H1 (cell line): Measurements from ENCODE around the gene NARS2. TPM values are rescaled to one million over a fixed set of nuclear protein-coding genes. Genes with fewer than 3 reads are reported as not detected.

Experiments
- CTCF ChIA-PET: fragments of 300-600 bp; sonication (Branson Sonifier 250); formaldehyde crosslinking; loops from one replicate; lab custom pipeline; 2021; ENCODE audit not compliant: partially characterized antibody; lab: Charles Lee
- POLR2A ChIA-PET: fragments of 300-600 bp; sonication (Branson Sonifier 250); formaldehyde crosslinking; loops from one replicate; lab custom pipeline; 2021; ENCODE audit warnings: inconsistent platforms; ENCODE audit not compliant: partially characterized antibody; lab: Charles Lee
- DNase-seq, 2 experiments: peaks; one replicate each; pipeline versions ENCODE4 v3.0.0 to v3.0.0-alpha.2; 2010 to 2022; ENCODE audit warnings: low spot score in 2 of 2, low read depth in 1 of 2, mixed read lengths in 1 of 2
- FAIRE-seq: peaks from 2 replicates; lab custom pipeline; 2011; peaks lifted over from hg19 to GRCh38; lab: Jason Lieb, UNC
- H2AFZ ChIP-seq: 2 replicates; pipeline ENCODE4 v1.8.1; 2012; ENCODE audit warnings: low read length, inconsistent platforms
- H2AK5ac ChIP-seq: 2 replicates; pipeline ENCODE4 v1.6.1; 2013; ENCODE audit warnings: low read depth, low read length
- H2BK120ac ChIP-seq: replicated peaks from 2 replicates; pipeline ENCODE3; 2013; ENCODE audit warnings: low read depth, low read length, inconsistent platforms
- H2BK12ac ChIP-seq: 2 replicates; pipeline ENCODE4 v1.6.1; 2013; ENCODE audit warnings: low read depth, low read length
- H2BK15ac ChIP-seq: 2 replicates; pipeline ENCODE4 v1.6.1; 2013; ENCODE audit warnings: low read length
- H2BK20ac ChIP-seq: 2 replicates; pipeline ENCODE4 v1.6.1; 2013; ENCODE audit warnings: low read length
- H2BK5ac ChIP-seq: 2 replicates; pipeline ENCODE4 v1.6.1; 2013; ENCODE audit warnings: low read depth, low read length
- H3K14ac ChIP-seq: 2 replicates; pipeline ENCODE4 v1.6.1; 2013; ENCODE audit warnings: inconsistent platforms; ENCODE audit not compliant: insufficient read length
- H3K18ac ChIP-seq: 2 replicates; pipeline ENCODE4 v1.6.1; 2013; ENCODE audit warnings: low read length; ENCODE audit errors: extremely low read depth
- H3K23ac ChIP-seq: 2 replicates; pipeline ENCODE4 v1.6.1; 2013; ENCODE audit warnings: inconsistent platforms; ENCODE audit not compliant: insufficient read length
- H3K23me2 ChIP-seq: 2 replicates; pipeline ENCODE4 v1.6.1; 2013; ENCODE audit warnings: low read depth, low read length
- H3K27ac ChIP-seq: 2 replicates; pipeline ENCODE4 v1.6.1; 2011; ENCODE audit warnings: low read depth, low read length, inconsistent platforms
- H3K27me3 ChIP-seq, 4 experiments: replicated peaks in 1 of 4; 1 replicate in 1 of 4; 2 replicates in 3 of 4; pipeline versions ENCODE4 v1.6.1 to v1.8.1; 2011 to 2013; ENCODE audit warnings: low read length in 3 of 4, mild to moderate bottlenecking in 3 of 4, inconsistent platforms in 2 of 4, mixed read lengths in 2 of 4, moderate library complexity in 1 of 4; ENCODE audit not compliant: control insufficient read depth in 3 of 4, insufficient read depth in 3 of 4; ENCODE audit errors: extremely low read depth in 1 of 4
- H3K36me3 ChIP-seq, 4 experiments: 2 replicates each; pipeline versions ENCODE4 v1.6.1 to v1.8.1; 2011 to 2013; ENCODE audit warnings: mild to moderate bottlenecking in 4 of 4, low read length in 3 of 4, moderate library complexity in 2 of 4, control low read depth in 1 of 4, inconsistent platforms in 1 of 4; ENCODE audit not compliant: insufficient read depth in 4 of 4, control insufficient read depth in 2 of 4
- H3K4ac ChIP-seq: replicated peaks from 2 replicates; pipeline ENCODE3; 2013; ENCODE audit warnings: low read length, low read depth, mixed read lengths, inconsistent platforms; ENCODE audit not compliant: insufficient read length
- H3K4me1 ChIP-seq, 4 experiments: replicated peaks in 1 of 4; 1 replicate in 1 of 4; 2 replicates in 3 of 4; pipeline versions ENCODE4 v1.6.1 to v1.8.1; 2011 to 2013; ENCODE audit warnings: low read length in 3 of 4, inconsistent platforms in 2 of 4, mixed read lengths in 1 of 4; ENCODE audit not compliant: insufficient read depth in 4 of 4, control insufficient read depth in 3 of 4
- H3K4me2 ChIP-seq, 2 experiments: 2 replicates each; pipeline versions ENCODE4 v1.6.1 to v1.8.1; 2011 to 2013; ENCODE audit warnings: low read depth in 2 of 2, low read length in 2 of 2, control low read depth in 1 of 2, inconsistent platforms in 1 of 2, mild to moderate bottlenecking in 1 of 2; ENCODE audit not compliant: insufficient read depth in 1 of 2
- H3K4me3 ChIP-seq, 4 experiments: fragments of 200-600, 300-600 bp in 1 of 4; sonication (generic), shearing (Covaris generic), sonication (Bioruptor Twin) in 1 of 4; 2 replicates each; pipeline versions ENCODE4 v1.5.1 to v1.8.1; 2011 to 2016; ENCODE audit warnings: low read length in 4 of 4, low read depth in 3 of 4, control low read depth in 2 of 4, inconsistent platforms in 2 of 4, mild to moderate bottlenecking in 2 of 4, mixed read lengths in 1 of 4, moderate library complexity in 1 of 4; ENCODE audit not compliant: insufficient read depth in 2 of 4; ENCODE audit errors: extremely low read depth in 1 of 4
- H3K56ac ChIP-seq: replicated peaks from 2 replicates; pipeline ENCODE3; 2013; ENCODE audit warnings: low read depth, mild to moderate bottlenecking, mixed read lengths, low read length, inconsistent platforms; ENCODE audit not compliant: insufficient read length
- H3K79me1 ChIP-seq: 2 replicates; pipeline ENCODE4 v1.6.1; 2013; ENCODE audit warnings: low read depth, low read length, control low read depth
- H3K79me2 ChIP-seq, 2 experiments: 2 replicates each; pipeline versions ENCODE4 v1.6.1 to v1.8.1; 2012 to 2013; ENCODE audit warnings: low read length in 2 of 2, mild to moderate bottlenecking in 2 of 2, inconsistent platforms in 1 of 2; ENCODE audit not compliant: insufficient read depth in 2 of 2, control insufficient read depth in 1 of 2
- H3K9ac ChIP-seq, 4 experiments: replicated peaks in 1 of 4; 1 replicate in 1 of 4; 2 replicates in 3 of 4; pipeline versions ENCODE4 v1.6.1 to v1.8.1; 2011 to 2013; ENCODE audit warnings: low read depth in 3 of 4, low read length in 3 of 4, control low read depth in 2 of 4, mild to moderate bottlenecking in 2 of 4, moderate library complexity in 2 of 4, inconsistent platforms in 1 of 4; ENCODE audit errors: extremely low read depth in 1 of 4
- H3K9me3 ChIP-seq, 2 experiments: 2 replicates each; pipeline versions ENCODE4 v1.6.1 to v1.8.1; 2012 to 2013; ENCODE audit warnings: mild to moderate bottlenecking in 2 of 2, moderate library complexity in 2 of 2, control low read depth in 1 of 2, inconsistent platforms in 1 of 2, low read depth in 1 of 2, low read length in 1 of 2, mixed read lengths in 1 of 2; ENCODE audit not compliant: insufficient read depth in 2 of 2
- H4K20me1 ChIP-seq, 2 experiments: replicated peaks in 1 of 2; 2 replicates each; pipeline versions ENCODE3 to v1.8.1; 2011 to 2013; ENCODE audit warnings: inconsistent platforms in 2 of 2, low read length in 2 of 2, mild to moderate bottlenecking in 1 of 2; ENCODE audit not compliant: insufficient read depth in 2 of 2, control insufficient read depth in 1 of 2
- H4K5ac ChIP-seq: 2 replicates; pipeline ENCODE4 v1.6.1; 2013; ENCODE audit warnings: low read length, low read depth, mixed read lengths, inconsistent platforms; ENCODE audit not compliant: insufficient read length
- H4K8ac ChIP-seq: 2 replicates; pipeline ENCODE4 v1.8.0; 2013; ENCODE audit warnings: mild to moderate bottlenecking, moderate library complexity, low read length, inconsistent platforms; ENCODE audit not compliant: insufficient read depth; ENCODE audit errors: extremely low read depth
- H4K91ac ChIP-seq: replicated peaks from 2 replicates; pipeline ENCODE3; 2013; ENCODE audit warnings: low read length, mixed read lengths, inconsistent platforms; ENCODE audit not compliant: insufficient read length
- E2F6 ChIP-seq: IDR thresholded peaks from 2 replicates; pipeline ENCODE4 v1.6.1; 2012; ENCODE audit warnings: inconsistent platforms
- HDAC6 ChIP-seq: IDR thresholded peaks from one replicate; pipeline ENCODE4 v1.7.1; 2012; ENCODE audit warnings: low read depth, mild to moderate bottlenecking, inconsistent platforms, low read length, moderate library complexity
- RAD21 ChIP-seq, 2 experiments: IDR thresholded peaks in 1 of 2; conservative IDR thresholded peaks in 1 of 2; 2 replicates each; pipeline ENCODE4 v1.6.1; 2011; ENCODE audit warnings: low read depth in 2 of 2, low read length in 2 of 2, improper control_type of control experiment in 1 of 2, inconsistent platforms in 1 of 2, mild to moderate bottlenecking in 1 of 2, moderate library complexity in 1 of 2
- WGBS, 2 experiments: shearing (Covaris generic) in 1 of 2; methylation state at CpG; one replicate each; pipeline versions ENCODE4 v1.1.6 to v1.1.7; 2013 to 2015; ENCODE audit warnings: low lambda C conversion rate in 2 of 2, mixed read lengths in 2 of 2, inconsistent platforms in 1 of 2, low coverage in 1 of 2, missing lambda C conversion rate in 1 of 2; ENCODE audit not compliant: insufficient replicate concordance in 2 of 2, insufficient coverage in 1 of 2, insufficient read length in 1 of 2; ENCODE audit errors: extremely low coverage in 1 of 2, missing lambda C conversion rate in 1 of 2; 5-methylcytosine and 5-hydroxymethylcytosine counted together
- polyA plus RNA-seq, 7 experiments: library from polyadenylated mRNA; depleted of rRNA in 3 of 7; stranded (reverse) in 5 of 7; unstranded in 2 of 7; fragments of >200 nt in 5 of 7; fragments of 200-250 nt in 2 of 7; gene quantifications; 1 replicate in 5 of 7; 2 replicates in 1 of 7; 4 replicates in 1 of 7; pipeline versions ENCODE4 v1.2.1 to v1.2.3, GENCODE V29; 2011 to 2013; ENCODE audit warnings: missing spikeins in 2 of 7, mixed read lengths in 2 of 7
- total RNA-seq: library from RNA; stranded (reverse); fragmentation: NEBNext Ultra II Directional; extraction: Animal tissue kit (Norgen Biotek cat#: 25700); gene quantifications from 2 replicates; pipeline ENCODE4 v1.2.1, GENCODE V29; 2021
- TF ChIP-seq, protein P1 (sequence below): IDR thresholded peaks from 2 replicates; pipeline ENCODE4 v1.6.1; 2012; ENCODE audit warnings: low read length, inconsistent platforms

Gene NARS2
- total and polyA plus RNA-seq, 2 of the 8 experiments (the other 6 are each of a cell fraction or from before 2014, with no cell fraction given): 26.2 to 51.6 TPM

GRCh38 chr11:78399136-78399535, 175.5 kb downstream of the NARS2 start:
- Histone ChIP-seq H3K27ac (no peak overlapping the region), H2BK5ac (no peak overlapping the region), H3K56ac (no peak overlapping the region), H2AFZ (no peak overlapping the region), H3K36me3 (no peaks in the 10 kb centered on the region), H2AK5ac (no peak overlapping the region), H3K9ac (no peak overlapping the region), H3K4me1 (peaks cover 0 to 6% (median 5%) of the 10 kb centered on the region in 4 experiments; a peak in 4 of 7 replicates), H3K79me2 (no peaks in the 10 kb centered on the region), H4K20me1 (peaks cover 2 to 12% of the 10 kb centered on the region in 2 experiments), H3K18ac (no peak overlapping the region), H3K14ac (no peak overlapping the region), H3K79me1 (peaks cover 3% of the 10 kb centered on the region; the same call in 1 of the 2 replicates), H3K23ac (no peak overlapping the region), H3K4ac (no peak overlapping the region), H3K23me2 (no peaks in the 10 kb centered on the region), H3K9me3 (no peaks in the 10 kb centered on the region), H3K4me3 (peak overlapping the region in 1 of 4 experiments; percentile 28; a peak in 2 of 8 replicates), H4K8ac (no peak overlapping the region), H2BK20ac (no peak overlapping the region), H3K4me2 (peak overlapping the region; percentile 36 to 52; a peak in 2 of 4 replicates), H3K27me3 (peaks cover 0 to 6% (median 4%) of the 10 kb centered on the region in 4 experiments; a peak in 2 of 7 replicates), H4K5ac (no peak overlapping the region), H2BK15ac (no peak overlapping the region), H4K91ac (no peak overlapping the region), H2BK120ac (no peak overlapping the region), H2BK12ac (no peak overlapping the region)
- CTCF ChIA-PET: interaction anchor here (0.6 to 1.4 kb wide), 7 partner anchors 16 to 158 kb away, joined by 3 to 5 read pairs (median 3); no protein-coding TSS in a partner anchor
- WGBS, 2 experiments: 15% methylated on average over 4 of the region's 4 CpGs; no CpG with 5 or more reads in 1 of the 2 experiments
- FAIRE-seq: no peak
- no peak for DNase-seq
- POLR2A ChIA-PET: interaction anchor here (1.2 kb wide), 1 partner anchor 18 kb away, joined by 3 read pairs; no protein-coding TSS in a partner anchor
- TF ChIP-seq E2F6 (no peak), HDAC6 (no peak), RAD21 (IDR thresholded peaks at IDR 0.05 in 1 of 2, conservative IDR thresholded peaks at IDR 0.05 in 1 of 2; ENCODE audit: low read depth in 2 of 2, low read length in 2 of 2) (0 out of 4 replicates have a peak, but pooled peaks of 1 of the 2 experiments have one; percentile 7)
- TF ChIP-seq, protein P1, sequence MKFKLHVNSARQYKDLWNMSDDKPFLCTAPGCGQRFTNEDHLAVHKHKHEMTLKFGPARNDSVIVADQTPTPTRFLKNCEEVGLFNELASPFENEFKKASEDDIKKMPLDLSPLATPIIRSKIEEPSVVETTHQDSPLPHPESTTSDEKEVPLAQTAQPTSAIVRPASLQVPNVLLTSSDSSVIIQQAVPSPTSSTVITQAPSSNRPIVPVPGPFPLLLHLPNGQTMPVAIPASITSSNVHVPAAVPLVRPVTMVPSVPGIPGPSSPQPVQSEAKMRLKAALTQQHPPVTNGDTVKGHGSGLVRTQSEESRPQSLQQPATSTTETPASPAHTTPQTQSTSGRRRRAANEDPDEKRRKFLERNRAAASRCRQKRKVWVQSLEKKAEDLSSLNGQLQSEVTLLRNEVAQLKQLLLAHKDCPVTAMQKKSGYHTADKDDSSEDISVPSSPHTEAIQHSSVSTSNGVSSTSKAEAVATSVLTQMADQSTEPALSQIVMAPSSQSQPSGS: no peak
